Measurements from ENCODE around the gene SGSH.
"Not testable (repeated sequence)": the region's sequence is repeated elsewhere in the genome, so short reads cannot be mapped to it uniquely, and the experiment has no call there.

Gene SGSH

GRCh38 chr17:80252871-80253270 is 32.7 kb upstream of the SGSH start:
- DNase-seq = no peak

- DNase-seq = no peak
Observed at GRCh38 chr17:80251966-80252365, 31.8 kb upstream of the SGSH start.

- no peak for DNase-seq
Observed at GRCh38 chr17:80248894-80249710, 29.0 kb upstream of the SGSH start.

GRCh38 chr17:80248001-80248893 is 28.1 kb upstream of the SGSH start:
- DNase-seq = no peak

- DNase-seq = no peak
Observed at GRCh38 chr17:80247561-80247960, 27.4 kb upstream of the SGSH start.

GRCh38 chr17:80246726-80247125 is 26.6 kb upstream of the SGSH start:
- DNase-seq = no peak

GRCh38 chr17:80246266-80246681 is 26.1 kb upstream of the SGSH start:
- no peak for DNase-seq

- no peak for DNase-seq
Observed at GRCh38 chr17:80245566-80246265, 25.6 kb upstream of the SGSH start.

GRCh38 chr17:80244871-80245509 is 24.9 kb upstream of the SGSH start:
- no peak for DNase-seq

- not testable (repeated sequence) for DNase-seq
Observed at GRCh38 chr17:80244448-80244847, 24.3 kb upstream of the SGSH start.

GRCh38 chr17:80243526-80244433 is 23.6 kb upstream of the SGSH start:
- DNase-seq = no peak

GRCh38 chr17:80242505-80242904 is 22.4 kb upstream of the SGSH start:
- no peak for DNase-seq

GRCh38 chr17:80237386-80237785 is 17.3 kb upstream of the SGSH start:
- DNase-seq = no peak

- no peak for DNase-seq
Observed at GRCh38 chr17:80236911-80237310, 16.8 kb upstream of the SGSH start.

GRCh38 chr17:80233202-80233601 is 13.1 kb upstream of the SGSH start:
- no peak for DNase-seq

GRCh38 chr17:80232438-80232837 is 12.3 kb upstream of the SGSH start:
- DNase-seq = no peak

- no peak for DNase-seq
Observed at GRCh38 chr17:80229011-80229410, 8.9 kb upstream of the SGSH start.

- DNase-seq = no peak
Observed at GRCh38 chr17:80228477-80228876, 8.3 kb upstream of the SGSH start.

- DNase-seq = no peak
Observed at GRCh38 chr17:80227666-80228065, 7.5 kb upstream of the SGSH start.

GRCh38 chr17:80227156-80227555 is 7.0 kb upstream of the SGSH start:
- DNase-seq = no peak

- DNase-seq = no peak
Observed at GRCh38 chr17:80225230-80225629, 5.1 kb upstream of the SGSH start.

GRCh38 chr17:80224683-80225082 is 4.5 kb upstream of the SGSH start:
- no peak for DNase-seq

Measured in SW 1271 (cell line).